H1 (cell line): Measurements from ENCODE around the gene AHDC1. TPM values are rescaled to one million over a fixed set of nuclear protein-coding genes. Genes with fewer than 3 reads are reported as not detected.

Experiments
- CTCF ChIA-PET: fragments of 300-600 bp; sonication (Branson Sonifier 250); formaldehyde crosslinking; loops from one replicate; lab custom pipeline; 2021; ENCODE audit not compliant: partially characterized antibody; lab: Charles Lee
- POLR2A ChIA-PET: fragments of 300-600 bp; sonication (Branson Sonifier 250); formaldehyde crosslinking; loops from one replicate; lab custom pipeline; 2021; ENCODE audit warnings: inconsistent platforms; ENCODE audit not compliant: partially characterized antibody; lab: Charles Lee
- DNase-seq, 2 experiments: peaks; one replicate each; pipeline versions ENCODE4 v3.0.0 to v3.0.0-alpha.2; 2010 to 2022; ENCODE audit warnings: low spot score in 2 of 2, low read depth in 1 of 2, mixed read lengths in 1 of 2
- FAIRE-seq: peaks from 2 replicates; lab custom pipeline; 2011; peaks lifted over from hg19 to GRCh38; lab: Jason Lieb, UNC
- H2AFZ ChIP-seq: 2 replicates; pipeline ENCODE4 v1.8.1; 2012; ENCODE audit warnings: low read length, inconsistent platforms
- H2AK5ac ChIP-seq: 2 replicates; pipeline ENCODE4 v1.6.1; 2013; ENCODE audit warnings: low read depth, low read length
- H2BK120ac ChIP-seq: replicated peaks from 2 replicates; pipeline ENCODE3; 2013; ENCODE audit warnings: low read depth, low read length, inconsistent platforms
- H2BK12ac ChIP-seq: 2 replicates; pipeline ENCODE4 v1.6.1; 2013; ENCODE audit warnings: low read depth, low read length
- H2BK15ac ChIP-seq: 2 replicates; pipeline ENCODE4 v1.6.1; 2013; ENCODE audit warnings: low read length
- H2BK20ac ChIP-seq: 2 replicates; pipeline ENCODE4 v1.6.1; 2013; ENCODE audit warnings: low read length
- H2BK5ac ChIP-seq: 2 replicates; pipeline ENCODE4 v1.6.1; 2013; ENCODE audit warnings: low read depth, low read length
- H3K14ac ChIP-seq: 2 replicates; pipeline ENCODE4 v1.6.1; 2013; ENCODE audit warnings: inconsistent platforms; ENCODE audit not compliant: insufficient read length
- H3K18ac ChIP-seq: 2 replicates; pipeline ENCODE4 v1.6.1; 2013; ENCODE audit warnings: low read length; ENCODE audit errors: extremely low read depth
- H3K23ac ChIP-seq: 2 replicates; pipeline ENCODE4 v1.6.1; 2013; ENCODE audit warnings: inconsistent platforms; ENCODE audit not compliant: insufficient read length
- H3K23me2 ChIP-seq: 2 replicates; pipeline ENCODE4 v1.6.1; 2013; ENCODE audit warnings: low read depth, low read length
- H3K27ac ChIP-seq: 2 replicates; pipeline ENCODE4 v1.6.1; 2011; ENCODE audit warnings: low read depth, low read length, inconsistent platforms
- H3K27me3 ChIP-seq, 4 experiments: replicated peaks in 1 of 4; 1 replicate in 1 of 4; 2 replicates in 3 of 4; pipeline versions ENCODE4 v1.6.1 to v1.8.1; 2011 to 2013; ENCODE audit warnings: low read length in 3 of 4, mild to moderate bottlenecking in 3 of 4, inconsistent platforms in 2 of 4, mixed read lengths in 2 of 4, moderate library complexity in 1 of 4; ENCODE audit not compliant: control insufficient read depth in 3 of 4, insufficient read depth in 3 of 4; ENCODE audit errors: extremely low read depth in 1 of 4
- H3K36me3 ChIP-seq, 4 experiments: 2 replicates each; pipeline versions ENCODE4 v1.6.1 to v1.8.1; 2011 to 2013; ENCODE audit warnings: mild to moderate bottlenecking in 4 of 4, low read length in 3 of 4, moderate library complexity in 2 of 4, control low read depth in 1 of 4, inconsistent platforms in 1 of 4; ENCODE audit not compliant: insufficient read depth in 4 of 4, control insufficient read depth in 2 of 4
- H3K4ac ChIP-seq: replicated peaks from 2 replicates; pipeline ENCODE3; 2013; ENCODE audit warnings: low read length, low read depth, mixed read lengths, inconsistent platforms; ENCODE audit not compliant: insufficient read length
- H3K4me1 ChIP-seq, 4 experiments: replicated peaks in 1 of 4; 1 replicate in 1 of 4; 2 replicates in 3 of 4; pipeline versions ENCODE4 v1.6.1 to v1.8.1; 2011 to 2013; ENCODE audit warnings: low read length in 3 of 4, inconsistent platforms in 2 of 4, mixed read lengths in 1 of 4; ENCODE audit not compliant: insufficient read depth in 4 of 4, control insufficient read depth in 3 of 4
- H3K4me2 ChIP-seq, 2 experiments: 2 replicates each; pipeline versions ENCODE4 v1.6.1 to v1.8.1; 2011 to 2013; ENCODE audit warnings: low read depth in 2 of 2, low read length in 2 of 2, control low read depth in 1 of 2, inconsistent platforms in 1 of 2, mild to moderate bottlenecking in 1 of 2; ENCODE audit not compliant: insufficient read depth in 1 of 2
- H3K4me3 ChIP-seq, 4 experiments: fragments of 200-600, 300-600 bp in 1 of 4; sonication (generic), shearing (Covaris generic), sonication (Bioruptor Twin) in 1 of 4; 2 replicates each; pipeline versions ENCODE4 v1.5.1 to v1.8.1; 2011 to 2016; ENCODE audit warnings: low read length in 4 of 4, low read depth in 3 of 4, control low read depth in 2 of 4, inconsistent platforms in 2 of 4, mild to moderate bottlenecking in 2 of 4, mixed read lengths in 1 of 4, moderate library complexity in 1 of 4; ENCODE audit not compliant: insufficient read depth in 2 of 4; ENCODE audit errors: extremely low read depth in 1 of 4
- H3K56ac ChIP-seq: replicated peaks from 2 replicates; pipeline ENCODE3; 2013; ENCODE audit warnings: low read depth, mild to moderate bottlenecking, mixed read lengths, low read length, inconsistent platforms; ENCODE audit not compliant: insufficient read length
- H3K79me1 ChIP-seq: 2 replicates; pipeline ENCODE4 v1.6.1; 2013; ENCODE audit warnings: low read depth, low read length, control low read depth
- H3K79me2 ChIP-seq, 2 experiments: 2 replicates each; pipeline versions ENCODE4 v1.6.1 to v1.8.1; 2012 to 2013; ENCODE audit warnings: low read length in 2 of 2, mild to moderate bottlenecking in 2 of 2, inconsistent platforms in 1 of 2; ENCODE audit not compliant: insufficient read depth in 2 of 2, control insufficient read depth in 1 of 2
- H3K9ac ChIP-seq, 4 experiments: replicated peaks in 1 of 4; 1 replicate in 1 of 4; 2 replicates in 3 of 4; pipeline versions ENCODE4 v1.6.1 to v1.8.1; 2011 to 2013; ENCODE audit warnings: low read depth in 3 of 4, low read length in 3 of 4, control low read depth in 2 of 4, mild to moderate bottlenecking in 2 of 4, moderate library complexity in 2 of 4, inconsistent platforms in 1 of 4; ENCODE audit errors: extremely low read depth in 1 of 4
- H3K9me3 ChIP-seq, 2 experiments: 2 replicates each; pipeline versions ENCODE4 v1.6.1 to v1.8.1; 2012 to 2013; ENCODE audit warnings: mild to moderate bottlenecking in 2 of 2, moderate library complexity in 2 of 2, control low read depth in 1 of 2, inconsistent platforms in 1 of 2, low read depth in 1 of 2, low read length in 1 of 2, mixed read lengths in 1 of 2; ENCODE audit not compliant: insufficient read depth in 2 of 2
- H4K20me1 ChIP-seq, 2 experiments: replicated peaks in 1 of 2; 2 replicates each; pipeline versions ENCODE3 to v1.8.1; 2011 to 2013; ENCODE audit warnings: inconsistent platforms in 2 of 2, low read length in 2 of 2, mild to moderate bottlenecking in 1 of 2; ENCODE audit not compliant: insufficient read depth in 2 of 2, control insufficient read depth in 1 of 2
- H4K5ac ChIP-seq: 2 replicates; pipeline ENCODE4 v1.6.1; 2013; ENCODE audit warnings: low read length, low read depth, mixed read lengths, inconsistent platforms; ENCODE audit not compliant: insufficient read length
- H4K8ac ChIP-seq: 2 replicates; pipeline ENCODE4 v1.8.0; 2013; ENCODE audit warnings: mild to moderate bottlenecking, moderate library complexity, low read length, inconsistent platforms; ENCODE audit not compliant: insufficient read depth; ENCODE audit errors: extremely low read depth
- H4K91ac ChIP-seq: replicated peaks from 2 replicates; pipeline ENCODE3; 2013; ENCODE audit warnings: low read length, mixed read lengths, inconsistent platforms; ENCODE audit not compliant: insufficient read length
- ASH2L ChIP-seq: fragments of 200-600, 300-600 bp; sonication (generic); IDR thresholded peaks from one replicate; pipeline ENCODE4 v1.7.1; 2017; ENCODE audit warnings: low read length
- CHD1 ChIP-seq: IDR thresholded peaks from 2 replicates; pipeline ENCODE4 v1.6.1; 2012; ENCODE audit warnings: low read depth, low read length, improper control_type of control experiment
- EGR1 ChIP-seq: IDR thresholded peaks from 2 replicates; pipeline ENCODE4 v1.6.1; 2011; ENCODE audit warnings: low read depth, low read length, borderline replicate concordance
- EP300 ChIP-seq, 2 experiments: IDR thresholded peaks; 1 replicate in 1 of 2; 2 replicates in 1 of 2; pipeline ENCODE4 v1.6.1; 2011 to 2012; ENCODE audit warnings: low read depth in 2 of 2, low read length in 2 of 2, mild to moderate bottlenecking in 2 of 2, borderline replicate concordance in 1 of 2, inconsistent platforms in 1 of 2, moderate library complexity in 1 of 2
- HDAC2 ChIP-seq, 2 experiments: fragments of 300-600 bp in 1 of 2; sonication (generic) in 1 of 2; IDR thresholded peaks; 2 replicates each; pipeline ENCODE4 v1.6.1; 2011 to 2012; ENCODE audit warnings: low read depth in 2 of 2, low read length in 2 of 2, mild to moderate bottlenecking in 2 of 2, moderate library complexity in 2 of 2, borderline replicate concordance in 1 of 2, inconsistent platforms in 1 of 2
- JUN ChIP-seq: IDR thresholded peaks from 2 replicates; pipeline ENCODE4 v1.6.1; 2011; ENCODE audit warnings: low read depth, mild to moderate bottlenecking, improper control_type of control experiment, low read length
- JUND ChIP-seq: IDR thresholded peaks from 2 replicates; pipeline ENCODE4 v1.6.1; 2011; ENCODE audit warnings: mild to moderate bottlenecking, improper control_type of control experiment, low read length
- KDM4A ChIP-seq: IDR thresholded peaks from one replicate; pipeline ENCODE4 v1.7.1; 2012; ENCODE audit warnings: low read depth, mild to moderate bottlenecking, moderate library complexity, low read length, inconsistent platforms; ENCODE audit not compliant: severe bottlenecking
- RAD21 ChIP-seq, 2 experiments: IDR thresholded peaks in 1 of 2; conservative IDR thresholded peaks in 1 of 2; 2 replicates each; pipeline ENCODE4 v1.6.1; 2011; ENCODE audit warnings: low read depth in 2 of 2, low read length in 2 of 2, improper control_type of control experiment in 1 of 2, inconsistent platforms in 1 of 2, mild to moderate bottlenecking in 1 of 2, moderate library complexity in 1 of 2
- RNF2 ChIP-seq: fragments of 200-900, 300-1000 bp; sonication (generic); IDR thresholded peaks from 2 replicates; pipeline ENCODE4 v1.7.1; 2016; ENCODE audit warnings: borderline replicate concordance, low read depth, mild to moderate bottlenecking, antibody characterized with exemption, low read length; ENCODE audit not compliant: poor library complexity, severe bottlenecking; ENCODE audit errors: missing control alignments
- SRF ChIP-seq: IDR thresholded peaks from 2 replicates; pipeline ENCODE4 v1.6.1; 2011; ENCODE audit warnings: mild to moderate bottlenecking, low read depth, low read length, moderate library complexity
- ZNF274 ChIP-seq: IDR thresholded peaks from 2 replicates; pipeline ENCODE4 v1.7.0; 2012; ENCODE audit warnings: low read length, borderline replicate concordance; ENCODE audit errors: extremely low read depth
- WGBS, 2 experiments: shearing (Covaris generic) in 1 of 2; methylation state at CpG; one replicate each; pipeline versions ENCODE4 v1.1.6 to v1.1.7; 2013 to 2015; ENCODE audit warnings: low lambda C conversion rate in 2 of 2, mixed read lengths in 2 of 2, inconsistent platforms in 1 of 2, low coverage in 1 of 2, missing lambda C conversion rate in 1 of 2; ENCODE audit not compliant: insufficient replicate concordance in 2 of 2, insufficient coverage in 1 of 2, insufficient read length in 1 of 2; ENCODE audit errors: extremely low coverage in 1 of 2, missing lambda C conversion rate in 1 of 2; 5-methylcytosine and 5-hydroxymethylcytosine counted together
- polyA plus RNA-seq, 7 experiments: library from polyadenylated mRNA; depleted of rRNA in 3 of 7; stranded (reverse) in 5 of 7; unstranded in 2 of 7; fragments of >200 nt in 5 of 7; fragments of 200-250 nt in 2 of 7; gene quantifications; 1 replicate in 5 of 7; 2 replicates in 1 of 7; 4 replicates in 1 of 7; pipeline versions ENCODE4 v1.2.1 to v1.2.3, GENCODE V29; 2011 to 2013; ENCODE audit warnings: missing spikeins in 2 of 7, mixed read lengths in 2 of 7
- total RNA-seq: library from RNA; stranded (reverse); fragmentation: NEBNext Ultra II Directional; extraction: Animal tissue kit (Norgen Biotek cat#: 25700); gene quantifications from 2 replicates; pipeline ENCODE4 v1.2.1, GENCODE V29; 2021

AHDC1 gene
- total and polyA plus RNA-seq, 2 of the 8 experiments (the other 6 are each of a cell fraction or from before 2014, with no cell fraction given) = 4.4 to 35.1 TPM

DNA sequence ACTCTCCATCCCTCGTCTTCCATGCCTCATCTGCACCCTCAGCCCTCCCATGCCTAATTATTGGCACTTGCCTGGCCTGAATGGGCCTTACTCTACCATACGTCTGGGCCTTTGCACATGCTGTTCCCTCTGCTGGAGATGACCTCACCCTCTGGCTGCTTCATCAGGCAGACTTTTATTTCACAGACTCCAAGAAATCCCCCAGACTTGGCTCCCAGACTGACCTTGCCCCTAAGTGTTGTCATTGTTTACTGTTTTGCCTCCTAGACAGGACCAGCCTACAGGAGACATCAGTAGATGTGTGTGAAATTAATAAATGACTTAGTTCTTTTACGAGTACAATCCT, 5.2 kb upstream of the AHDC1 start:
- Histone ChIP-seq H3K79me2 (no peaks in the 10 kb centered on the region), H2AFZ (no peak overlapping the region), H2BK20ac (no peak overlapping the region), H3K4me1 (peaks cover 15 to 35% (median 22%) of the 10 kb centered on the region in 4 experiments), H3K14ac (no peak overlapping the region), H4K91ac (peak overlapping the region; percentile 12), H3K56ac (no peak overlapping the region), H3K23me2 (peaks cover 3% of the 10 kb centered on the region), H3K36me3 (no peaks in the 10 kb centered on the region), H2BK12ac (peak overlapping the region; percentile 91; the same call in 1 of the 2 replicates), H3K4ac (no peak overlapping the region), H3K27me3 (no peaks in the 10 kb centered on the region), H2BK120ac (no peak overlapping the region), H3K79me1 (no peaks in the 10 kb centered on the region), H2BK15ac (peak overlapping the region; percentile 98; the same call in 1 of the 2 replicates), H2BK5ac (no peak overlapping the region), H3K27ac (no peak overlapping the region), H4K8ac (no peak overlapping the region), H3K9ac (no peak overlapping the region), H4K5ac (no peak overlapping the region), H3K9me3 (no peaks in the 10 kb centered on the region), H4K20me1 (no peaks in the 10 kb centered on the region), H3K4me2 (no peak overlapping the region), H3K4me3 (no peak overlapping the region), H3K23ac (no peak overlapping the region), H2AK5ac (no peak overlapping the region), H3K18ac (no peak overlapping the region)
- no peak for FAIRE-seq
- no peak for DNase-seq
- CTCF ChIA-PET = interaction anchor here (0.5 to 37.8 kb wide), 30 partner anchors 9 to 1930 kb away, joined by 3 to 1807 read pairs (median 8); partner anchors contain the start of genes CD164L2 and IFI6
- 83% methylated on average over 3 of the region's 3 CpGs; no CpG with 5 or more reads in 1 of the 2 experiments for WGBS, 2 experiments
- POLR2A ChIA-PET = interaction anchor here (0.9 to 6.4 kb wide), 2 partner anchors 37 to 42 kb away, joined by 3 to 97 read pairs; no protein-coding TSS in a partner anchor
- TF ChIP-seq KDM4A = no peak
- no peak for TF ChIP-seq RNF2
- no peak for TF ChIP-seq SRF
- TF ChIP-seq ASH2L = no peak
- TF ChIP-seq RAD21 (IDR thresholded peaks at IDR 0.05 in 1 of 2, conservative IDR thresholded peaks at IDR 0.05 in 1 of 2; ENCODE audit: low read depth in 2 of 2, low read length in 2 of 2) = no peak
- TF ChIP-seq HDAC2 (IDR thresholded peaks at IDR 0.05; ENCODE audit: borderline replicate concordance in 1 of 2, low read depth in 2 of 2, low read length in 2 of 2) = no peak
- TF ChIP-seq EGR1 = no peak
- no peak for TF ChIP-seq EP300 (IDR thresholded peaks at IDR 0.05; ENCODE audit: borderline replicate concordance in 1 of 2, low read depth in 2 of 2, low read length in 2 of 2)
- TF ChIP-seq JUND = no peak
- TF ChIP-seq ZNF274 = no peak
- no peak for TF ChIP-seq CHD1
- TF ChIP-seq JUN = no peak
